Activated T-helper 1 cell treated with anti-CD3 and anti-CD28 coated beads, Interleukin-2, amount 50 U/mL, for 16 hours (primary cell): ENCODE results near the gene COA8.

Experiments
- DNase-seq, 2 donors: peaks; one replicate each; pipeline ENCODE4 v3.0.0-alpha.2; 2020; ENCODE audit warnings: low read depth in 1 of 2, low spot score in 1 of 2

The COA8 gene

DNA sequence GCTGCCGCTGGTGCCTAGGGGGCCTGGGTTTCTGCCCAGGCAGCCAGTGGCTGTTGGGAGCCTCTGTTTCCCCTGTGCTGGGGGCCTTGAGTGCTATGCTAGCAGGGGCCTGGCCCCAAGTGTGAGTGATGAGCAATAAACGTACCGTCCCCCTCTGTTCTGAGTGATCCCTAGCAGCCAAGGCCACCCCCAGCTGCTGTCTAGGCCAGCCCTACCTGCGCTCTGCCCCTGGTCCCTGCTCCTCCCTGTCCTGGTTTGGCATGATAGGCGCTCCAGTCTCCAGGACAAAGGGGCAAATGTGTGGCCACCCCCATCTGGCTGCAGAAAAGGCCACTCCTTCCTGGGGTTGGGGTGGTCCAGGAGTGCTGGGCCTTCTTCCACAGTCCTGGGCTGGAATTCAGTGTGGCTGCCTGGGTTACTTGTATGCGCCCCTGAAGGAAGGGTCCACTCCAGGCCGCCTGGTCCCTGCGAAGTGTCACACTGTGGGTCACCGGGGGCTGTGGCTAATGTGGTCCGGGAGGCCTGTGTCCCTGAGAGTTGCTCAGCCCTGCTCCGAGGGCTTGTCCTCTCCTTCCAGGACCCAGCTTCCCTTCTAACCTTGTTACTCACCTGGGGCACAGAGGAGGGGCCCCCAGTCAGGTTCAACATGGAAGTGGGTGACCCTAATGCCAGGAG lies 26.7 kb upstream of the COA8 start:
- DNase-seq, result no peak

DNA sequence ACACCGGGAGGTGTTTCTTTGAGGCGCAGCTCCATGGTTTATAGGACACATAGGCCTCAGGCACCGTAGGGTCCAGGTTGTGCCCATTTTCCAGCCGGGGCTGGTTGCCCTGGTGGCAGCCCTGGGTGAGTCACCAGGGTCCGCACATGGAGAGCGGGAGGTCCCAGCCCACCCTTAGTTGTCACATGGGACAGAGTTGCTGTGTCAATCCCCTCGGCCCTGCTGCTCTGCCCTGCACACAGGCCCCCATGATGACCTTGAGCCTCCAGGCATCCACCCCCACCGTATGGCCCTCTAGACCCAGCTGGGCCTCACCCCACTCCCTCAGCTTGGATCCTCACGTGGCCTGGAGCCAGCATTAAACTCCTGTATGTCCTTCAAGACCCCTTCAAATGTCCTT lies 26.1 kb upstream of the COA8 start:
- DNase-seq, result no peak

DNA sequence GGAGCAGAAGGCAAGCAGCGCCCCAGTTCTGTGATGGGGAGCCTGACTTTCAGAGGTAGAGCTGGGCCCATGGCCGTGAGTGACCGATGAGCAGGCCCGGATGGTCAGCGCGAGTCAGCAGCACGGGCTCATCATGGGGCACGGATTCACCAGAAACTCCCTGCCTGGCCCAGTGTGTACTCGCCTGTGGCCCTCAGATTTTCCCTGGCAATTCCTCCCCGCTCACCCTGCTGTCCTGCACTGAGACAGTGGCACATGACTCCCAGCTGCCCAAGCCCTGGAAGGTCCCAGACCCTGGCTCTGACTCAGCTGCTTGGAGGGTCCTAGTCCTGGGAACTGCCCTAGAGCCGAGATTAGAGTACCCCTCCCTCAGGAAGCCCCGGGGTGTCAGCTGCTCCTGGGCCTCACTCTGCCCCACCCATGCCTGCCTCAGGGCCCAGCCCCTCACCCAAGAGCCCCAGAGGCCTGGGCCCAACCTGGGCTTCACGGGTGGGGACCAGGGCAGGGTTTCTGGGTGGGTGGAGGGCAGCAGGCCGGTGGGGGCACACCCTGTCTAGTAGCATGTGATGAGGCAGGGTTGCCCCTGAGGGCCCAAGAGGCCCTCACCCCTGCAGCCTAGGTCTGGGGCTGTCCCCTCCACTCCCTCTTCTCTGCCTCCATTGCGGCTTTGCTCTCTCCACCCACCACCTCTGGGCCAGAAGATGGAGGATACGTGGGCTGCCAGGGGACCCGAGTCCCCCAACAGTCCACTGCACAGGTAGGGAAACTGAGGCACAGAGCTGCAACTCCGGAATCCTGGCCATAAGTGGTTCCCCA lies 25.4 kb upstream of the COA8 start:
- DNase-seq, result no peak

DNA sequence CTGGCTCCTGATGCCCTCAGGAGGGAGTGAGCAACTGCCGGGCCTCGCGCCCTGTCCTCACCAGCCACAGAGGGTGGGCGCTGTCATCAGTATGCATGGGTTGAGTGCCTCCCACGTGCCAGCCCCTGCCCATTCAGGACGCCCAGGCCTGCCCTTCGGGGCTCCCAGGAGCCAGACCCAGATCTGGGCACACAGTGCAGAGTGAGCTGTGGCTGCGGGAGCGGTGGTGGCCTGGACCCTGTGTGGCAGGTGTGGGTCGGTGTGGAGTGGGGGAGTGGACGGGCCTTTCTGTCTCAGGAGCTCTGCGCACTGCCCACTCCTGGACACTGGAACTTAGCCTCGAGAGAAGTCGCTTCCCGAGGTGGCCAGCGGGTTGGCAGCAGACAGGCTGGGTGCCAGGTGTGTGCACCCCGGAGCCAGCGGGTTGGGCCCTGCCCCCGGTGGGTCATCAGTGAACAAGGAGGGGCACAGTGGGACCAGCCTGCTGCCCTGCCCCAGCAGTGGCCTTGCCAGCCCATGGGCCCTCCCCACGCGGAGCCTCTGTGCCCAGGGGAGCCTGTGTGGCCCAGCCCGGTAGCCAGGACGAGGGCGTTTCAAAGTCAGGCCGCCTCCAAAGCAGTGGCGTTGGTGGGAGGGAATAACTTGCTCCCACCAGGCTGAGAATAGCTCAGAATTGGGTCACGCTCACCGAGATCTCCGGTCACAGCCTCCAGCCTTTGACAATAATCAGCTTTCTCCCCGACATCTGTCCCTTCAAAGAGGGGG lies 24.3 kb upstream of the COA8 start:
- DNase-seq, result no peak

DNA sequence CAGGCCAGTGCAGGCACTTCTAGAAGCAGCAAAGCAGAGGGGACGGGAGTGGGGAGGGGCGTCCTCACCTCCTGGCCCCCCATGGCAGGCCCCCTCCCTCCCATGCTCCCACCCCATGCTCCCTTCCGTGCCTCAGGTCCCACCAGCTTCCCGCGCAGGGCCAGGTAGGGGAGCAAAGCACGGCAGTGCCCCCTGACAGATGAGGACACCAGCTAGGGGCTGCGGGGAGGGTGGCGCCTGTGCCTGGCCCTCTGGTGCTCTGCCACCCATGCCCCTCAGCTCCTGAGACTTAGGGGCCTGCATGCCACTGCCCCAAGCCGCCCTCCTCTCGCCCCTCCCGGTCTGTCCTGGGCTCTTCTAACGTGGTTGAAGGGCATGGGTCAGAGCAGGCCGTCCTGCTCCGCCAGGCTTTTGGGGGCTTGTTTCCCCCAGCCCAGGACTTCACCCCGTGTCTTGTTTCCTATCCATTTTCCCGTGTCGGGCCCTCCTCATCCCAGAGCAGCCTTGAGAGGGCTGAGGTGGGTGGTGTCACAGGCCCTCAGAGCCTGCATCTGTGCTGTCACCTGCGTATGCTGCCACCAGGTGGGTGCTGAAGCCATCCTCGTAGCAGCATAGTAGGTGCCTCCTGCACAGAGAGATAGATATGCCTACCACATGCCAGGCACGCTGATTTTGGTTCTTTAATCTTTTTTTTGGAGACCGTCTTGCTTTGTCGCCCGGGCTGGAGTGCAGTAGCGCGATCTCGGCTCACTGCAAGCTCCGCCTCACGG lies 23.5 kb upstream of the COA8 start:
- DNase-seq, result no peak

DNA sequence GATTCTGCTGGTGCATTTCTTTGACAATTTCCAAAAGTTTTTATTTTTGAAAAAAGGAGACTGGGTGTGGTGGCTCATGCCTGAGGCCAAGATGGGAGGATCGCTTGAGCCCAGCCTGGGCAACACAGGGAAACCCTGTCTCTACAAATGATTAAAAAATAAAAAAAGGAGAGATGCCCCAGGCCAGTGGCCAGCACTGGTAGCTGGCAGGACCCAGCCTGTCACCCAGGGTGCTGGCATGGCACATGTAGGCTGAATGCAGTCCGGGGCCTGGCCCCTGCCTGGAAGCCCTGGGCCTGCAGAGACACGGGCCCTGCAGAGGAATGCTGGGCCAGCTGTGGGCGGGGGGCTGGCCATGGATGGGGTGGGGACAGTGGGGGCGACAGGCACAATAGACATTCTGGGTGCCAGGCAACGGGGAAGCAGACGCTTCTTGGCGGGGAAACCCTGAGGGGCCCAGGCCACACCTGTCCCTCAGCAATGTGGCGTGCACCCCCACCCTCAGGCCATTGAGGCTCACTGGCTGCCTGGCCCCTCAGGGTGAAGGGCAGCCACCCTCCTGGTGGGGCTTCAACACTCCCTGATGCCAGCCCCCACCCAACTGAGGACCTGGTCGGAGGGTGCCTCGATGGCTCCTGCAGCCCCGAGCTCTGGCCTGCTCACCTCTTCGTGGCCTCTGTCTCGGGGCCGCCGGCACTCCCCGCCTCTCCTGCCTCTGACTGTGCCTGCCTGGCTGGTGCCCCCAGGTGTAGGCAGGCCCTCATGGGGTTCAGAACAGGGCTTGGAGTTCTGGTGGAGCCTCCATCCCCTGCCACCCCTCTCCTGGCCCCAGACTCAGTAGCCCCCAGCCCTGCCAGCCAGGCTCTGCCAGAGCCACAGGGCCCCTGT lies 21.7 kb upstream of the COA8 start:
- no peak for DNase-seq

DNA sequence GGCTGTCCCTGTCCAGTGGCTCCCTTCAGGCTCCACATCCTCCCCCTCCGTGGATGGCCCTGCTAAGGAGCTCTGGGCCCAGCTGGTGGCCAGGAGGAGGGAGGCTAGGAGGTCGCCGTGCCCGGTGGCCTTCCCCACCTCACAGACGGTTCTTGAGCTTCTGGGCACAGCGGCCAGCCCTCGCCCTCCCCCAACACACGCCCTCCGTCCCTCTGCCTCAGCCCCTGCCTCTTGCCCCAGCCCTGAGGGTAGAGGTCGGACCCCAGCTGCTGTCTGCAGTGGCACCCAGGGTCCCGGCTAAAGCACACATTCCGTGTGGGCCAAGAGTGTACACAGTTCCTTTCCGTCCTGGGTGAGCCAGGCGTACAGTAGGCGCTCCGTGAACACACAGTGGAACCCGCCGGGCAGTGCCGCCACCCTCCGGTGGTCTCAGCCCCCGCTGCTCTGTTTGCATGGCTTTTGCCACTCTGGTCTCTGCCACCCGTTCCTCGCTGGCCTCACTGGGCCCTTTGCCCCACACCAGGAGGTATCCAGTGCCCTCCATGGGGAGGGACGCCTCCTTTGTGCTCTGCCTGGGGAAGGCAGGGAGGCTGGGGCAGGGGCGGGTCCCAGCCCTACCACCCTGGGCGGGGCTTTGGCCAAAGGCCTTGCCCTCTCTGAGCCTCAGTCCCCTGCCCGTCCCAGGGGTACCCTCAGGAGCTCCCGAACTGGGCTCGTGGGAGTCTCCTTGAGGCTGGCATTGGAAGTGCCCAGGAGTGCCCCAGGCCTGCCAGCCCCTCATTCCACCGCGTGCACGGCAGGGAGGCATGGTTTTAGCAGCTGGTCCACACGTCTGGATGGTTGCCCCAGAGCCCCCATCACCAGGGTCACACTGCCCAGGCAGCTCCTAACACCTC lies 20.8 kb upstream of the COA8 start:
- DNase-seq, result no peak

DNA sequence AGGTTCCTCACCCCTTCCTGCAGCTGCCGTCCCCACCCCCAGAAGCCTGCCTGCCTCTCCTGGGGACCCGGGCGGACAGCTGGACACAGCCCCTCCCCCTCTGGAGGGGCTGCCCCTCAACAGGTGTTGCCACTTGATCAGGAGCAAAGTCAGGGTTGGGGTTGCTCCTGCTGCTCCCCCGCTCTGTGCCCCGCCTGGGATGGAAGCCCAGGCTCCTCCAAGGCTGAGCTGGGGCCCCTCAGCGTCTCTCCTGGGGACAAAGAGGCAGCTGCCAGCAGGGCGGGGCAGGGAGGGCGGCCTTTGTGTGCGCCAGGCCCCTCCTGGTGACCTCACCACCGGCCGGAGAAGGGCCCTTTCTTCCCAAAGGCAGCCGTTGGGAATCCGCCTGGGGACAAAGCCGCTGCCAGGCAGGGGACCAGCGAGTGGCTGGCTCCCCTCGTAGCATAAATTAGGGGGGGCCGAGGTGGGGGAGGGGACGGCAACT lies 20.1 kb upstream of the COA8 start:
- DNase-seq, result no peak

DNA sequence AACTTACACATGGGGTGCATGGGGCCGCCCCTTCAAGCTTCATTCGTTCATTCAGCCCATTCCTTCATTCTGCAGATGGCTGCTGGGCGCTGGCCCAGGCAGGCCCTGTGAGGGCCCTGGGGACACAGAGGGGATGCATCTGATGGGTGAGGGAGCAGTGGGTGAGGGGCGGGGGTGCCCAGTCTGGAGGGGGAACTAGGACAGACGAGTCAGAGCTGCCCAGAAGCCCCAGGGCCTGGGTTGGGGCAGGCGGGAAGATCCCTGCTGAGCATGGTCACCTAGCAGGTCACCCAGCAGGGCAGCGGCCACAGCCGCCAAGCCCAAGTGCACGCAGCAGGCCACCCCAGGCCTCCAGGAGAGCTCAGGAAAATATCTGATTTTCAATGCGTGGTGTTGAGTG lies 19.6 kb upstream of the COA8 start:
- DNase-seq, result no peak

DNA sequence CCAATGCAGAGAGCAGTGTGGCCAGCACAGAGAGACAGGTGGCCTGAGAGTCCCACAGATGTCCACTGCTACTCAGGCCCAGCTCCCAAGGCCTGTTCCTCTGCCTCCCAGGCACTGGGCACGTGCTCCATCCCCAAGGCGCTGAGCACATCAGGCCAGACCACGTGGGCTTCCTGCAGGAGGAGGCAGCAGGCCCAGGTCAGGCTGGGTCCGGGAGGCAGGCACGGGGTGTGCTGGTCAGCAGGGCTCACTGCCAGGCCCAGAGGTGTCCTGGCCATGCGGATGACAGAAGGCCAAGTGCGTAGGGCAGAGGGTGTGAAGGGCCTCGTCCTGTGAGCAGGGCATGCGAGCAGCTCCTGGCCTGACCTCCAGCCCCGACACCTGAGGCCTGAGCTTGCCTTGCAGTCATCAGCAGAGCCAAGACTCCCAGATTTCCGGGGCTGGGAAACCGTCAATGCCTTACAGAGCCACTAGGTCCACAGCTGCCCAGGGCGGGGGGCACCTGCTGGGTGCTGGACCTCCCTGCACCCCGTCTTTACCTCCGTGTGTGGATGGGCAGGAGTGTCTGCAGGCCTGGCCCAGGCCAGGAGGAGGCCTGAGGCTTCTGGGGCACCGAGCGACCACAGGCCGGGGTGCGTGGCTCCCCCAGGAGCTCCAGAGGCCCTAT lies 18.9 kb upstream of the COA8 start:
- DNase-seq, result no peak

DNA sequence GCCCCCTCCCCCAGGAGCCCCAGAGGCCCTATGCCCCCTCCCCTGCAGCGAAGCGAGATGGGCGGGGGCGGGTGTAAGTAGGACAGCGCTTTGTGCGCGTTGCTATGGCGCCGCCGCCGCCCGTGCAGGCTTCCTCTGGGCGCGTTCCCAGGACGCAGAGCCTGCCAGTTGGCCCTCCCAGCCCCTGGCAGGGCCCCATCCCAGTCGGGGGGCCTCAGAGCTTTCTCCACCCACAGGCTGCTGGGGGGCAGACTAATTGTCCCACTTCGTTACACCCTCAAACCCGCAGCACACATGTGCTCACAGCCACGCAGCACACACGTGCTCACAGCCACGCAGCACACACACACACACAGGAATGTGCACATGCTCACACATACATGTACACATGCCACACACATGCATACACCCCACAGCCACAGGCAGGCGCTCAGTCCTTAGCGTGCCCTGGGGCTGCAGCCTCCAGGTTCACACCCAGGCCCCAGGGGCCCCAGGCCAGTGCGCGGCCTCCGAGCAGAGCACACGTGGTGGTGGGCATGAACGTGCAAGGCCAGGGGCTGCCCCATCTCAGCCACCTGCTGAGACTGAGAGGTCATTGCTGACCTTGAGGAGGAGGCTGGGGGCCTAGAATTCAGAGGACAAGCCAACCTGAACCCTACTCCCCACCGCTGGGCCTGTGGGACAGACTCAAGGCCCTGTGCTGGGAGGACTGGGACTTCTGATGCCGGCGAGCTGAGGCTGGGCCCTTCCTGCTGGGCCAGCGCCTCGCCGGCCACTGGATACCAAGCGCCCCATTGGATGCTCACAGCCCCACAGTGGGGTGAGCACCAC lies 18.2 kb upstream of the COA8 start:
- DNase-seq, result no peak

DNA sequence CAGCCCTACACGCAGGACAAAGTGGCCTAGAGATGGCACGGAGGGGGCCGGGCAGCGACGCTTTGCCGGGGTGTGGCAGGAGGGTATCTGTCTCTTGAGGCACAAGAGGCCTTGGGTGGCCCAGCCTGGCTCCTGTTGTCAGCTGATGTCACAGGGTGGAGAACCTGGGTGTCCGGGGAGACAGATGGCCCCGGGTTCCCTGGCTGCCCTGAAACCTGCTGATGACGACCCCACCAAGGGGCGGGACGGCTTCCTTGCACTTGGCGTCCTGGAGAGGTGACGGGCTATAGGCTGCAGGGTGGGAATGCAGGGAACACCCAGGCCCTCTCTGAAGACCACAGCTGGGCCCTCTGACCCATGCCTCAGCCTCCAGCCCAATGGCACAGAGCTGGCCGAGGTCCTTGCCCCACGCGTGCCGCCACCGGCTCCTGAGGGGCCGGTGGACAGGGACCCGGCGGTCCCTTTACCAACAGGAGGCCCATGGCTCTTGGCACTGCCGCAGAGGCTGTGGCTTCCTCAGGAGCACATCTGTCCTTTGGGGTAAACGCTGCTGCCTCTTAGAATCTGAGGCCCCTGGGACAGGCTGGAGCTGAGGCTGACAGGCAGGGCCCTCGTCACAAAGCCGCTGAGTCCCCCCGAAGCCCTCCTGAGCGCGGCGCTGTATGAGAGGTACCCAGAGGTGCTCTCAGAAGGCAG lies 17.4 kb upstream of the COA8 start:
- no peak for DNase-seq

DNA sequence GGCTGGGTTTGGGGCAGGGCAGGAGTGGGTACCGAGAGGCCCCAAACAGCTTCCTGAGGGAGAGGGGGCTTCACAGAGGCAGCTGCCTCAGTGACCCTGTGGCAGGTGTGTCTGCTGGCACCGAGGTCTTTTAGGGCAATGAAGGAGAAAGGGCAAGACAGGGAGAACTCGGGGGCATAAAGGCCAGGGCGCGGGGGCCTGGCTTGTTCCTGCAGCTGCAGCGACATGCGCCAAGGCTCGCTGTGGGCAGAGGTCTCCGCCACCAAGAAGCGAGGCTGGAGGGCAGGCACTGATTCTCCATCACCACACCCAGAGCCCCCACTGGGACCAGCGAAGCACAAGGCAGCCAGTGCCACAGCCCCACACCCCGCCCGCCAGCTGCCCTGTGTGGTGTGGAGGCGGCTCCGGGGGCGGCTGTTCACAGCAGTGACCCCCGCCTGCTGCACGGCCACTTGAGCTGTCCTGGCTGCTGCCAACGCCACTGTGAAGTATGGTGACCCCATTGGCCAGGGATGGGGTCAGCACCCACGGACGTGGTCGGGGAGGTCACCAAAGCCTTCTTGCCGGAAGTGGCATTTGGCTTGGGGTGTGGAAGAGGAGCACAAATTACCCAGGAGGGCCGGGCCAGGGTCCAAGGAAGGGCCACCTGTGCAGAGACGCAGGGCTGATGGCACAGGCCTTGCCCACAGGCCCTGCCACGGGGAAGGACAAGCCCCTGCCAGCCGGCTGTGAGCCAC lies 16.7 kb upstream of the COA8 start:
- no peak for DNase-seq

DNA sequence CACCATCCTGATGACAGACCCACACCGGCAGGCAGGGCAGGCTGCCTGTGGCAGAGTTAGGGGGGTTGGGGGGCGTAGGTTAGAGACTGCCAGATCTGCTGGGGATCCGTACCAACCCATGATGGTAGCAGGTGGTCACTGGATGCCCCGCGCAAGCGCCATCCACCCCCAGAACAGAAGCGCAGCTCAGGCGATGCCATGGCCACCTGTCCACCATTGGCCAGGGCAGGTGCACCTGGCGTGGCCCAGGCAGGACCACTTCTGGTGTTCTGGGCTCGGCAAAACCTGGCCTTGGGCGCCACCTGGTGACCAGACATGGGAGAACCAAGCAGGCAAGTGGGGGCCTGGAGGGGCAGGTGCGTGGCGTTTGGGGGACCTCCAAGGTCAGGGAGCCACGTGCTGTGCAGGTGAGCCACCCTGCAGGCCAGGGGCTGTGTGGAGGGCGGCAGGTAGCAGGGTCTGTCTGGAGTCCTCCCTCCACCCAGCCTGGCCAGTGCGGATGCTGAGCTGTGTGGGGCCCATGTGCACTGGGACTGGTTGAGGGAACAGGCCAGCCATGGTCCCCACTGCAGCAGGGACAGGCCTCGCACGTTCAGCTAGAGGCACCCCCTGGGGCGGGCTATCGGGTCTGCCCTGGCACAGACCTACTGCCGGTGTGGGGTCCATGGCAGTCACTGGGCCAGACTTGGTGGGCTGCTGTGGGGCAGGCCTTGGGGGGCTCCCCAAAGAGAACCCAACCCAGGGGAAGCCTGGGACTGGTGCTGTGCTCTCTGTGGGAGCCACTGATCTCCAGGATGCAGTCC lies 15.9 kb upstream of the COA8 start:
- peak; percentile 58 to 61 for DNase-seq

DNA sequence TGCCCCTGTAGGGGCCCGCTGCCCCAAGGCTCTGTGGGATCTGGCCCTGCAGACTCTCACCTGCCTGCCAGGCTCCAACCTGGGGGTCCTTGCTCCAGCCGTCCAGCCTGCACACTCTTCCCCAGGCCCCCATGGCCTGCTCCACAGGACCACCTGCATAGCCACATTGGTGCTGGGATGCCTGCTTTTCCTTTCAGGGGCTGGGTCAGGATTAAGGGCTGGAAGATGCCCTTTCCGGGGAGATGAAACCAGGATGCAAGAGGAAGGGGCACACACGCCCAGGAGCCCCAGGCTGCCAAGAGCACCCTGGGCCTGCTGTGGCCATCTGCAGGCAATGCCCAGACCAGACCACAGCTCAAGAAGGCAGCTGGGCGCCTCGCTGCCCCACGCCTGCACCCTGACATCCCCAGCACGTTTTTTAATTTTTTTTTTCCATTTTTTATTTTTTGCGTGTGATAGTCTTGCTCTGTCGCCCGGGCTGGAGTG lies 15.3 kb upstream of the COA8 start:
- no peak for DNase-seq
